NB4 (cell line): Measurements from ENCODE around the gene BARHL1.

ENCODE experiments used
- DNase-seq: peaks from one replicate; pipeline ENCODE4 v3.0.0; 2010; ENCODE audit warnings: low read depth
- H3K4me3 ChIP-seq: one replicate; pipeline ENCODE4 v1.5.1; 2011; ENCODE audit warnings: mild to moderate bottlenecking, low read depth, low read length, moderate library complexity
- CTCF ChIP-seq: IDR thresholded peaks from one replicate; pipeline ENCODE4 v1.5.1; 2012; ENCODE audit warnings: low read depth, low read length
- MAX ChIP-seq: IDR thresholded peaks from 2 replicates; pipeline ENCODE4 v1.6.1; 2011; ENCODE audit warnings: low read depth, low read length
- MYC ChIP-seq: IDR thresholded peaks from 2 replicates; pipeline ENCODE4 v1.6.1; 2011; ENCODE audit warnings: low read depth, low read length
- POLR2A ChIP-seq: IDR thresholded peaks from 2 replicates; pipeline ENCODE4 v1.6.1; 2011; ENCODE audit warnings: mild to moderate bottlenecking; ENCODE audit not compliant: insufficient read length; ENCODE audit errors: extremely low read depth

The BARHL1 gene

GRCh38 chr9:132571806-132572600 lies 10.4 kb upstream of the BARHL1 start:
- no peak for DNase-seq
- TF ChIP-seq MYC (no peak), POLR2A (no peak), MAX (no peak), CTCF (no peak)
- no peak overlapping the region for H3K4me3 ChIP-seq

- H3K4me3 ChIP-seq = no peak overlapping the region
- TF ChIP-seq CTCF = no peak
- no peak for TF ChIP-seq MYC
- TF ChIP-seq POLR2A = no peak
- TF ChIP-seq MAX = no peak
- no peak for DNase-seq
Measured at GRCh38 chr9:132572921-132573320, 9.5 kb upstream of the BARHL1 start.

- H3K4me3 ChIP-seq = no peak overlapping the region
- TF ChIP-seq MYC = no peak
- TF ChIP-seq CTCF = peak; percentile 58
- DNase-seq = peak; percentile 59
Measured at GRCh38 chr9:132575005-132575609, 7.3 kb upstream of the BARHL1 start.

GRCh38 chr9:132575811-132576210 lies 6.6 kb upstream of the BARHL1 start:
- no peak for DNase-seq
- H3K4me3 ChIP-seq = no peak overlapping the region
- no peak for TF ChIP-seq MYC
- no peak for TF ChIP-seq POLR2A
- no peak for TF ChIP-seq CTCF
- no peak for TF ChIP-seq MAX

- H3K4me3 ChIP-seq = no peak overlapping the region
- no peak for TF ChIP-seq MYC
- no peak for DNase-seq
Measured at GRCh38 chr9:132577119-132577518, 5.3 kb upstream of the BARHL1 start.

GRCh38 chr9:132578367-132578932 lies 4.0 kb upstream of the BARHL1 start:
- H3K4me3 ChIP-seq = no peak overlapping the region
- DNase-seq = no peak
- TF ChIP-seq MAX (no peak), CTCF (no peak), POLR2A (no peak), MYC (no peak)
